Liver (tissue), 9 donors: ENCODE data around the gene BRI3. TPM values are rescaled to one million over a fixed set of nuclear protein-coding genes. Genes with fewer than 3 reads are reported as not detected.

ENCODE experiments used
- DNase-seq: peaks from one replicate; pipeline ENCODE4 v3.0.0-alpha.2; 2017; ENCODE audit warnings: low spot score
- H3K27ac ChIP-seq, 2 donors: one replicate each; pipeline ENCODE4 v1.7.0; 2013; ENCODE audit warnings: inconsistent platforms in 2 of 2, low read length in 2 of 2, control low read depth in 1 of 2, low read depth in 1 of 2, mild to moderate bottlenecking in 1 of 2
- H3K27me3 ChIP-seq, 4 donors: one replicate each; pipeline versions ENCODE4 v1.6.1 to v1.7.0; 2013; ENCODE audit warnings: low read length in 3 of 4, inconsistent platforms in 1 of 4, mild to moderate bottlenecking in 1 of 4, moderate library complexity in 1 of 4; ENCODE audit not compliant: control insufficient read depth in 4 of 4, insufficient read depth in 4 of 4
- H3K36me3 ChIP-seq, 4 donors: one replicate each; pipeline versions ENCODE4 v1.6.1 to v1.7.0; 2013; ENCODE audit warnings: low read length in 3 of 4, mild to moderate bottlenecking in 3 of 4, low read depth in 1 of 4, moderate library complexity in 1 of 4; ENCODE audit not compliant: control insufficient read depth in 4 of 4, insufficient read depth in 3 of 4
- H3K4me1 ChIP-seq, 4 donors: one replicate each; pipeline versions ENCODE4 v1.6.1 to v1.7.0; 2013; ENCODE audit warnings: low read length in 3 of 4, mild to moderate bottlenecking in 3 of 4, moderate library complexity in 1 of 4; ENCODE audit not compliant: control insufficient read depth in 4 of 4, insufficient read depth in 4 of 4
- H3K4me3 ChIP-seq, 3 donors: one replicate each; pipeline versions ENCODE4 v1.6.1 to v1.7.0; 2013; ENCODE audit warnings: low read length in 3 of 3, control low read depth in 1 of 3, low read depth in 1 of 3, mild to moderate bottlenecking in 1 of 3
- H3K9ac ChIP-seq, 2 donors: one replicate each; pipeline ENCODE4 v1.7.0; 2013; ENCODE audit warnings: low read length in 2 of 2, mild to moderate bottlenecking in 2 of 2, moderate library complexity in 2 of 2, control low read depth in 1 of 2, low read depth in 1 of 2
- H3K9me3 ChIP-seq, 4 donors: one replicate each; pipeline versions ENCODE4 v1.6.1 to v1.7.0; 2013; ENCODE audit warnings: low read length in 3 of 4; ENCODE audit not compliant: control insufficient read depth in 4 of 4
- EGR1 ChIP-seq, 2 donors: IDR thresholded peaks; 2 replicates each; pipeline ENCODE4 v1.6.1; 2016 to 2018; ENCODE audit warnings: antibody characterized with exemption in 2 of 2, low read depth in 2 of 2
- FOXA1 ChIP-seq: IDR thresholded peaks from 2 replicates; pipeline ENCODE4 v1.6.1; 2016; ENCODE audit warnings: antibody characterized with exemption
- GABPA ChIP-seq, 2 donors: IDR thresholded peaks in 1 of 2; conservative IDR thresholded peaks in 1 of 2; 2 replicates each; pipeline ENCODE4 v1.6.1; 2016; ENCODE audit warnings: antibody characterized with exemption in 2 of 2, mild to moderate bottlenecking in 1 of 2, moderate library complexity in 1 of 2
- HNF4A ChIP-seq, 2 donors: conservative IDR thresholded peaks; 2 replicates each; pipeline ENCODE4 v1.6.1; 2016; ENCODE audit warnings: antibody characterized with exemption in 2 of 2, mild to moderate bottlenecking in 2 of 2
- HNF4G ChIP-seq: IDR thresholded peaks from 2 replicates; pipeline ENCODE4 v1.6.1; 2016; ENCODE audit warnings: antibody characterized with exemption
- JUND ChIP-seq, 2 donors: IDR thresholded peaks; 2 replicates each; pipeline ENCODE4 v1.6.1; 2016; ENCODE audit warnings: antibody characterized with exemption in 2 of 2
- NR2F2 ChIP-seq: IDR thresholded peaks from 2 replicates; pipeline ENCODE4 v1.6.1; 2016; ENCODE audit warnings: antibody characterized with exemption
- RAD21 ChIP-seq, 2 donors: IDR thresholded peaks; 2 replicates each; pipeline ENCODE4 v1.6.1; 2016; ENCODE audit warnings: antibody characterized with exemption in 2 of 2, mild to moderate bottlenecking in 2 of 2
- RXRA ChIP-seq, 2 donors: IDR thresholded peaks; 2 replicates each; pipeline ENCODE4 v1.6.1; 2017 to 2018; ENCODE audit warnings: antibody characterized with exemption in 2 of 2, mild to moderate bottlenecking in 1 of 2
- SP1 ChIP-seq: IDR thresholded peaks from 2 replicates; pipeline ENCODE4 v1.6.1; 2018; ENCODE audit warnings: antibody characterized with exemption, mild to moderate bottlenecking
- YY1 ChIP-seq: IDR thresholded peaks from 2 replicates; pipeline ENCODE4 v1.6.1; 2016; ENCODE audit warnings: antibody characterized with exemption, mild to moderate bottlenecking
- ZBTB33 ChIP-seq: IDR thresholded peaks from 2 replicates; pipeline ENCODE4 v1.6.1; 2016; ENCODE audit warnings: antibody characterized with exemption
- WGBS: extraction: QIAGEN DNeasy Blood & Tissue Kit; methylation state at CpG from one replicate; pipeline ENCODE4 v1.1.7; 2013; 5-methylcytosine and 5-hydroxymethylcytosine counted together
- polyA plus RNA-seq, 2 donors: library from polyadenylated mRNA; stranded (reverse) in 1 of 2; unstranded in 1 of 2; fragments of 200-250 nt in 1 of 2; fragments of >200 nt in 1 of 2; fragmentation: Nextera tagmentation in 1 of 2; extraction: Ambion mirVana in 1 of 2; gene quantifications; one replicate each; pipeline versions ENCODE4 v1.2.1 to v1.2.3, GENCODE V29; 2013 to 2015
- total RNA-seq, 2 donors: library from RNA; depleted of rRNA; stranded (reverse); fragments of >200 nt; gene quantifications; one replicate each; pipeline ENCODE4 v1.2.3, GENCODE V29; 2014
- TF ChIP-seq, protein P1 (sequence below): IDR thresholded peaks from 2 replicates; pipeline ENCODE4 v1.6.1; 2016; ENCODE audit warnings: antibody characterized with exemption, mild to moderate bottlenecking
- TF ChIP-seq, protein P2 (sequence below): IDR thresholded peaks from 2 replicates; pipeline ENCODE4 v1.6.1; 2016; ENCODE audit warnings: antibody characterized with exemption
- donor health status: healthy.
- donor health status: healthy.
- donor health status: healthy.
- donor health status: healthy.
- donor health status: healthy.

The BRI3 gene
- total and polyA plus RNA-seq, 4 donors = 14.0 to 80.4 (median 49.7) TPM

DNA sequence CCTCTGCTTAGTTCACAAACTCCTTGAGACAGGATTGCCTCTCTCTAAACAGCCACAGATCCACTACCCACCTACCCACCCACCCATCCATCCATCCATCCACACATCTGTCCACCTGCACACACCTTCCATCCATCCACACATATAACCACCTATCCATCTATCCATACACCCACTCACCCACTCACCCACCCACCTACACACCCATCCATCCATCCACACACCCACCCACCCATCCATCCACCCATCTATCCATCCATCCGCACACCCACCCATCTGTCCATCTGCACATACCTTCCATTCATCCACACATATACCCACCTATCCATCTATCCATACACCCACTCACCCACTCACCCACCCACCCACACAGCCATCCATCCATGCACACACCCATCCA, 39.1 kb upstream of the BRI3 start (continued):
- TF ChIP-seq, protein P1, sequence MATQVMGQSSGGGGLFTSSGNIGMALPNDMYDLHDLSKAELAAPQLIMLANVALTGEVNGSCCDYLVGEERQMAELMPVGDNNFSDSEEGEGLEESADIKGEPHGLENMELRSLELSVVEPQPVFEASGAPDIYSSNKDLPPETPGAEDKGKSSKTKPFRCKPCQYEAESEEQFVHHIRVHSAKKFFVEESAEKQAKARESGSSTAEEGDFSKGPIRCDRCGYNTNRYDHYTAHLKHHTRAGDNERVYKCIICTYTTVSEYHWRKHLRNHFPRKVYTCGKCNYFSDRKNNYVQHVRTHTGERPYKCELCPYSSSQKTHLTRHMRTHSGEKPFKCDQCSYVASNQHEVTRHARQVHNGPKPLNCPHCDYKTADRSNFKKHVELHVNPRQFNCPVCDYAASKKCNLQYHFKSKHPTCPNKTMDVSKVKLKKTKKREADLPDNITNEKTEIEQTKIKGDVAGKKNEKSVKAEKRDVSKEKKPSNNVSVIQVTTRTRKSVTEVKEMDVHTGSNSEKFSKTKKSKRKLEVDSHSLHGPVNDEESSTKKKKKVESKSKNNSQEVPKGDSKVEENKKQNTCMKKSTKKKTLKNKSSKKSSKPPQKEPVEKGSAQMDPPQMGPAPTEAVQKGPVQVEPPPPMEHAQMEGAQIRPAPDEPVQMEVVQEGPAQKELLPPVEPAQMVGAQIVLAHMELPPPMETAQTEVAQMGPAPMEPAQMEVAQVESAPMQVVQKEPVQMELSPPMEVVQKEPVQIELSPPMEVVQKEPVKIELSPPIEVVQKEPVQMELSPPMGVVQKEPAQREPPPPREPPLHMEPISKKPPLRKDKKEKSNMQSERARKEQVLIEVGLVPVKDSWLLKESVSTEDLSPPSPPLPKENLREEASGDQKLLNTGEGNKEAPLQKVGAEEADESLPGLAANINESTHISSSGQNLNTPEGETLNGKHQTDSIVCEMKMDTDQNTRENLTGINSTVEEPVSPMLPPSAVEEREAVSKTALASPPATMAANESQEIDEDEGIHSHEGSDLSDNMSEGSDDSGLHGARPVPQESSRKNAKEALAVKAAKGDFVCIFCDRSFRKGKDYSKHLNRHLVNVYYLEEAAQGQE = no peak
- TF ChIP-seq FOXA1 = no peak

- WGBS = 94% methylated on average over 4 of the region's 4 CpGs
- H3K36me3 ChIP-seq = peaks cover 0 to 11% (median 5%) of the 10 kb centered on the region in 4 donors
Measured at GRCh38 chr7:98242934-98243333, 38.6 kb upstream of the BRI3 start.

DNA sequence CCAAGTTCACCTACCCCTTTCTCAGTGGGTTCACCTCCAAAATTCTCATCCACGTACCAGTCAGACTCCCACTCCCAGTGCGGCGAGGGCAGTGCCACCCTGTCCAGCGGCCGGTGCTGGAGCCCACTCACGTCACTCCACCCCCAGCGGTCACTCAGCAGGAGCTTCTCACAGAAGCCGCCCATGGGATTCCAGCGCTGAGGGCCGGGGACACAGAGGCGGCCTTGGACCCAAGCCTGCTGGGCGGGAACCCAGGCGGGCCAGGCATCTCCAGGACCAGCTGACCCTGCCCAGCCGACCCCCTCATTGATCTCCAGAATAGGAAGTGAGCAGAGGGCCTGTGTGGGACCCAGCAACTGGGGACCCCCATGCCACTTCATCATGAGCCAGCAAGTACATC, 36.6 kb upstream of the BRI3 start:
- Histone ChIP-seq H3K9me3 (no peaks in the 10 kb centered on the region), H3K36me3 (peaks cover 0 to 4% (median under 1%) of the 10 kb centered on the region in 4 donors), H3K27ac (no peak overlapping the region), H3K4me3 (no peak overlapping the region), H3K9ac (no peak overlapping the region), H3K4me1 (no peaks in the 10 kb centered on the region), H3K27me3 (no peaks in the 10 kb centered on the region)
- 97% methylated on average over 14 of the region's 14 CpGs for WGBS
- DNase-seq = no peak
- no peak for TF ChIP-seq FOXA1
- no peak for TF ChIP-seq EGR1 (IDR thresholded peaks at IDR 0.05; ENCODE audit: low read depth in 2 of 2)
- no peak for TF ChIP-seq RXRA (IDR thresholded peaks at IDR 0.05)
- no peak for TF ChIP-seq JUND (IDR thresholded peaks at IDR 0.05)
- TF ChIP-seq, protein P2, sequence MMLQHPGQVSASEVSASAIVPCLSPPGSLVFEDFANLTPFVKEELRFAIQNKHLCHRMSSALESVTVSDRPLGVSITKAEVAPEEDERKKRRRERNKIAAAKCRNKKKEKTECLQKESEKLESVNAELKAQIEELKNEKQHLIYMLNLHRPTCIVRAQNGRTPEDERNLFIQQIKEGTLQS = no peak
- no peak for TF ChIP-seq RAD21 (IDR thresholded peaks at IDR 0.05)
- TF ChIP-seq, protein P1 = no peak
- TF ChIP-seq ZBTB33 = no peak
- TF ChIP-seq YY1 = no peak
- TF ChIP-seq NR2F2 = no peak
- TF ChIP-seq SP1 = no peak
- TF ChIP-seq HNF4G = no peak
- no peak for TF ChIP-seq HNF4A (conservative IDR thresholded peaks at IDR 0.05)

More at GRCh38 chr7:98242934-98243333, 38.6 kb upstream of the BRI3 start:
- Histone ChIP-seq H3K4me1 (no peaks in the 10 kb centered on the region), H3K9me3 (no peaks in the 10 kb centered on the region), H3K9ac (no peak overlapping the region), H3K4me3 (no peak overlapping the region), H3K27ac (no peak overlapping the region), H3K27me3 (no peaks in the 10 kb centered on the region)
- TF ChIP-seq GABPA (IDR thresholded peaks at IDR 0.05 in 1 of 2, conservative IDR thresholded peaks at IDR 0.05 in 1 of 2) (no peak), SP1 (no peak), RAD21 (IDR thresholded peaks at IDR 0.05) (no peak), YY1 (no peak), NR2F2 (no peak)
- TF ChIP-seq, protein P2 = no peak
- TF ChIP-seq, protein P1 = no peak
- DNase-seq = no peak
